ENCODE measurements around the gene TKT. TPM values are rescaled to one million over a fixed set of nuclear protein-coding genes. Genes with fewer than 3 reads are reported as not detected.

Gene TKT
- total RNA-seq, 2 experiments from 2014 or later, result 397 to 417 TPM

DNA sequence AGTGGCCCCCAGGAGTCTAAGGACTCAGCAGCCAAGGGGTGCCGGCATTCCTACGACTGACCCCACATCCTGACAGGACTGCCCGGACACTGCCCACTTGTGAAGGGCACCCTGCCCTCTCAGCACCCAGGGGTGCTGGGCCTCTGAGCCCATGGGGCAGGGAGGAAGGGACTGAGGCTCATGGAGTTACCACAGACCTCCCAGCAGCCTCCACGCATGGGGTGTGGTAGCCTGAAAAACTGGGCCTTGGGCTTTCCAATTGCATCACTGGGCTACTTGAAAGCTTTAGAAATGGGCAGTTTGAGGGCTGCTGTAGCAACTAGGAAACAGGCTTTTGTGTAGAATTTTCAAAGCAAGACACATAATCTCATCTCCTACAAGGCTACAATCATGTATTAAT is 13.2 kb downstream of the TKT start:
- Mint-ChIP-seq H3K27me3 (no peaks in the 10 kb centered on the region), H3K4me3 (no peak overlapping the region), H3K27ac (no peak overlapping the region), H3K4me1 (ENCODE audit: low read depth) (peaks cover 12% of the 10 kb centered on the region), H3K9me3 (no peaks in the 10 kb centered on the region), H3K36me3 (ENCODE audit: low read depth) (peaks cover 32% of the 10 kb centered on the region)
- TF ChIP-seq, protein P1, sequence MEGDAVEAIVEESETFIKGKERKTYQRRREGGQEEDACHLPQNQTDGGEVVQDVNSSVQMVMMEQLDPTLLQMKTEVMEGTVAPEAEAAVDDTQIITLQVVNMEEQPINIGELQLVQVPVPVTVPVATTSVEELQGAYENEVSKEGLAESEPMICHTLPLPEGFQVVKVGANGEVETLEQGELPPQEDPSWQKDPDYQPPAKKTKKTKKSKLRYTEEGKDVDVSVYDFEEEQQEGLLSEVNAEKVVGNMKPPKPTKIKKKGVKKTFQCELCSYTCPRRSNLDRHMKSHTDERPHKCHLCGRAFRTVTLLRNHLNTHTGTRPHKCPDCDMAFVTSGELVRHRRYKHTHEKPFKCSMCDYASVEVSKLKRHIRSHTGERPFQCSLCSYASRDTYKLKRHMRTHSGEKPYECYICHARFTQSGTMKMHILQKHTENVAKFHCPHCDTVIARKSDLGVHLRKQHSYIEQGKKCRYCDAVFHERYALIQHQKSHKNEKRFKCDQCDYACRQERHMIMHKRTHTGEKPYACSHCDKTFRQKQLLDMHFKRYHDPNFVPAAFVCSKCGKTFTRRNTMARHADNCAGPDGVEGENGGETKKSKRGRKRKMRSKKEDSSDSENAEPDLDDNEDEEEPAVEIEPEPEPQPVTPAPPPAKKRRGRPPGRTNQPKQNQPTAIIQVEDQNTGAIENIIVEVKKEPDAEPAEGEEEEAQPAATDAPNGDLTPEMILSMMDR (IDR thresholded peaks at IDR 0.05), result no peak
- CTCF ChIA-PET, result no interaction called here
- intact Hi-C loops (cut with micrococcal nuclease), result no loop called here
- POLR2A ChIA-PET, result interaction anchor here (5.0 kb wide), 1 partner anchor 11 kb away, joined by 20 read pairs; no protein-coding TSS in a partner anchor
- no peak for DNase-seq
- ATAC-seq, result no peak

DNA sequence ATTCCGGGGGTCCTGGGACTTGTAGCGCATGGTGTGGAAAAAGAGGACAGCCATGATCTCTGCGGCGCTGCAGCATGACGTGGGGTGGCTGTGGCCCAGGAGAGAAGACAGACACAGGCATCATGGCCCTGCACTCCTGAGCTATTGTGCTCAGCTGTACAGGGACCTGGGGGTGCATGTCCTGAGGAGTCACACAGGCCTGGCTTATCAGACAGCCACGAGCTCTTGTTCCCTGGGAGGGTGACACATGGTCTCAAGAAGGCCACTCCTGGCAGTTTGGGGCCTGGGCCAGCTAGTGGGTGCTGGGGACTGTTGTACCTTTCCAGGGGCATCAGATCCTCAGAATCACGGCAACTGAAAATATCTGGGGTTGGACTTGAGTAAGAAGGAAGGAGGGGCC is 13.7 kb downstream of the TKT start:
- DNase-seq (no peak), ATAC-seq (no peak)
- Mint-ChIP-seq H3K27ac (no peak overlapping the region), H3K27me3 (no peaks in the 10 kb centered on the region), H3K36me3 (ENCODE audit: low read depth) (peaks cover 31% of the 10 kb centered on the region), H3K4me3 (no peak overlapping the region), H3K4me1 (ENCODE audit: low read depth) (peaks cover 10% of the 10 kb centered on the region), H3K9me3 (no peaks in the 10 kb centered on the region)
- CTCF ChIA-PET, result no interaction called here
- POLR2A ChIA-PET, result interaction anchor here (5.0 kb wide), 1 partner anchor 11 kb away, joined by 20 read pairs; no protein-coding TSS in a partner anchor
- TF ChIP-seq, protein P1 (IDR thresholded peaks at IDR 0.05), result no peak
- intact Hi-C loops (cut with micrococcal nuclease), result no loop called here

DNA sequence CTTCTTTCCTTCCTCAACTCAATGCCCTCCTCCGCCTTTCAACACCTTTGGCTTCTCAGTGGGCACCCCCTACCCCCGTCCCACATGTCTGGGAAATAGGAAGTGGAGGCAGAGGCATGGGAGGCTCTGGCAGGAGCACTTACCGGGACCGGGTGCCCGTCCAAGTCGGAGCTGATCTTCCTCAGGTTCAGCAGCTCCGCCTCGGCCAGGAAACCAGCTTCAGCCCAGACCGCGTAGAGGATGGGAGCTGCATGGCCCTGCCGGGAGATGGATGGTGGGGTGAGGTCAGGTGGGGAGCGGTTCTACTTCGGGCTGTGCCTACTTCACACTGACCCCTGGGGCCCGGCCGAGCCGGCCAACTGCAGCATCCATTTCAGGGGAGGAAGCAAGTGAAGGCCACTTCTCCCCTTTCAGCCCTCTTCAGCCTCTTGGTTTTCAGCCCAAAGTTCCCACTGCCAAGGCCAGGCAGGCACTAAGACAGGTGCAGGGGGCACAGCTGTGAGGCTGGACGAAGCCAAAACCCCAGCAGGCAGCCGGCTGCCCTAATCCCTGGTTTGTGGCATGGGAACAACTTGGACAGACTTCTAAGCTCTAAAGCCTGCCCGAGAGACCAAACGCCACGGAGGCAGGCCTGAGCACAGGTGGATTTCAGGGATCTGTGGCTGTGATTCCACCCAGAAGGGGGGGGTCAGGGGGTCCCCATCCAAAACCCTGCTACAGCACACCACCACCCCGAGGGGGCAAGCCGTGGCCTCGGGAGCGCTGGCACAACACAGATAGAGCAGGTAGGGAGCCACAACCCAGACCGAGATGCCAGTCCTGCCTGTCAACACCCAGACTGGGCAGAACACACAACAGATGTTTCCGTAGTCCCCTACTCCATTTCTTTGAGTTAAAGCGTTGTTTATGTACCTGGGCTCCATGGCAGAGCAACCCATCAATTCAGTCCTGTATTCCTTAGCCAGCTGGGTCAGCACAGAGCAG is 14.5 kb downstream of the TKT start:
- no peak overlapping the region for H3K4me3 Mint-ChIP-seq
- no peaks in the 10 kb centered on the region for H3K27me3 Mint-ChIP-seq
- ChIA-PET POLR2A (interaction anchor here (5.0 kb wide), 1 partner anchor 12 kb away, joined by 20 read pairs; no protein-coding TSS in a partner anchor), CTCF (no interaction called here)
- DNase-seq (no peak), ATAC-seq (no peak)
- intact Hi-C loops (cut with micrococcal nuclease), result no loop called here
- H3K4me1 Mint-ChIP-seq (ENCODE audit: low read depth), result peaks cover 10% of the 10 kb centered on the region
- TF ChIP-seq, protein P1 (IDR thresholded peaks at IDR 0.05), result no peak
- peaks cover 32% of the 10 kb centered on the region for H3K36me3 Mint-ChIP-seq (ENCODE audit: low read depth)
- H3K9me3 Mint-ChIP-seq, result no peaks in the 10 kb centered on the region
- H3K27ac Mint-ChIP-seq, result no peak overlapping the region

DNA sequence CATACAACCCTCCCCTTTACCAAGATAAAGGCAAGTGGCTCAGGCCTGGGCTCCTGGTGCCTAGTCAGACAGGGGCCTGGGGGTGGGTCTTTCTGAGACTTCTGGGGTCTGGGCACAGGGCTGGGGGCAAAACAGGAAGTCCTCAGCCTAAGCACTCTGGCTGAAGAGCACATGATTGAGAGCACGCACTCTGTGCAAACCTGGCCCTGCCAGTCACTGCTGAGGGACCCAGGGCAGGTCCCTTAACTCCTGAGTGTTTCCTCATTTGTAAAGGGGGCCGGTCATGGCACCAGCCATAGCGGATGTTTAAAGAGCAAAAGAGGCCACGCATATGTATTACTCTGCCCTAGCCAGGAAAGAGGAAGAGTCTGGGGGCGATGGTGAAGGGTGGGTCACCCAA is 16.0 kb downstream of the TKT start:
- TF ChIP-seq, protein P1 (IDR thresholded peaks at IDR 0.05), result no peak
- ChIA-PET CTCF (no interaction called here), POLR2A (interaction anchor here (5.0 kb wide), 1 partner anchor 14 kb away, joined by 20 read pairs; no protein-coding TSS in a partner anchor)
- Mint-ChIP-seq H3K27ac (no peak overlapping the region), H3K4me3 (no peak overlapping the region), H3K36me3 (ENCODE audit: low read depth) (peaks cover 29% of the 10 kb centered on the region), H3K4me1 (ENCODE audit: low read depth) (peaks cover 8% of the 10 kb centered on the region), H3K27me3 (no peaks in the 10 kb centered on the region), H3K9me3 (no peaks in the 10 kb centered on the region)
- intact Hi-C loops (cut with micrococcal nuclease), result no loop called here
- DNase-seq (no peak), ATAC-seq (no peak)

DNA sequence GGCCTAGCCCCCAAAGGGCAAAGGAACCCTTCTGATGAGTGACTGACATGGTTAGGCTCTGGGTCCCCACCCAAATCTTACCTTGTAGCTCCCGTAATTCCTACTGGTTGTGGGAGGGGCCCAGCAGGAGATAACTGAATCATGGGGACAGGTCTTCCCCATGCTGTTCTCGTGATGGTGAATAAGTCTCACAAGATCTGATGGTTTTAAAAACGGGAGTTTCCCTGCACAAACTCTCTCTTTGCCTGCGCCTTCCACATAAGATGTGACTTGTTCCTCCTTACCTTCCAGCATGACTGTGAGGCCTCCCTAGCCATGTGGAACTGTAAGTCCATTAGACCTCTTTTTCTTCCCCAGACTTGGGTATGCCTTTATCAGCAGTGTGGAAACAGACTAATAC is 16.9 kb downstream of the TKT start:
- DNase-seq (no peak), ATAC-seq (no peak)
- H3K4me1 Mint-ChIP-seq (ENCODE audit: low read depth), result peaks cover 7% of the 10 kb centered on the region
- H3K27me3 Mint-ChIP-seq, result no peaks in the 10 kb centered on the region
- no peak overlapping the region for H3K4me3 Mint-ChIP-seq
- intact Hi-C loops (cut with micrococcal nuclease), result no loop called here
- H3K9me3 Mint-ChIP-seq, result no peaks in the 10 kb centered on the region
- CTCF ChIA-PET, result no interaction called here
- peaks cover 32% of the 10 kb centered on the region for H3K36me3 Mint-ChIP-seq (ENCODE audit: low read depth)
- H3K27ac Mint-ChIP-seq, result no peak overlapping the region
- TF ChIP-seq, protein P1 (IDR thresholded peaks at IDR 0.05), result no peak
- POLR2A ChIA-PET, result interaction anchor here (1.3 kb wide), 2 partner anchors 9 to 16 kb away, joined by 3 to 4 read pairs; no protein-coding TSS in a partner anchor
